Body of pancreas (tissue), 4 donors: ENCODE data around the gene LMOD2.

ENCODE experiments used
- POLR2A ChIP-seq, 3 donors: fragments of 450-650 bp; IDR thresholded peaks; one replicate each; pipeline ENCODE4 v1.6.1; 2016; ENCODE audit warnings: antibody characterized with exemption in 3 of 3, mild to moderate bottlenecking in 2 of 3
- TF ChIP-seq, protein P1 (sequence below), 7 experiments: fragments of 450-650 bp in 4 of 7; fragments of 200-600 bp in 3 of 7; sonication (generic) in 3 of 7; IDR thresholded peaks; one replicate each; pipeline ENCODE4 v1.5.1; 2016 to 2019; ENCODE audit warnings: antibody characterized with exemption in 7 of 7

DNA sequence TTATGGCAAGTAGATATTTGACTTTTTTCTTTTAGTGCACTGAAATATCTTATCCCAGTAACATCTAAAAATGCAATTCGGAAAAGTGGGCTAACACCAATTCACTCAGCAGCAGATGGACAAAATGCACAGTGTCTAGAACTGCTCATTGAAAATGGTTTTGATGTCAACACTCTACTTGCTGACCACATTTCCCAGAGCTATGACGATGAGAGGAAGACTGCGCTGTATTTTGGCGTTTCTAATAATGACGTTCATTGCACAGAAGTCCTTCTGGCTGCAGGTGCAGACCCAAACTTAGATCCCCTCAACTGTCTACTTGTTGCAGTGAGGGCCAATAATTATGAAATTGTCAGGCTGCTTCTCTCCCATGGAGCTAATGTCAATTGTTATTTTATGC is 26.8 kb upstream of the LMOD2 start:
- TF ChIP-seq, protein P1, sequence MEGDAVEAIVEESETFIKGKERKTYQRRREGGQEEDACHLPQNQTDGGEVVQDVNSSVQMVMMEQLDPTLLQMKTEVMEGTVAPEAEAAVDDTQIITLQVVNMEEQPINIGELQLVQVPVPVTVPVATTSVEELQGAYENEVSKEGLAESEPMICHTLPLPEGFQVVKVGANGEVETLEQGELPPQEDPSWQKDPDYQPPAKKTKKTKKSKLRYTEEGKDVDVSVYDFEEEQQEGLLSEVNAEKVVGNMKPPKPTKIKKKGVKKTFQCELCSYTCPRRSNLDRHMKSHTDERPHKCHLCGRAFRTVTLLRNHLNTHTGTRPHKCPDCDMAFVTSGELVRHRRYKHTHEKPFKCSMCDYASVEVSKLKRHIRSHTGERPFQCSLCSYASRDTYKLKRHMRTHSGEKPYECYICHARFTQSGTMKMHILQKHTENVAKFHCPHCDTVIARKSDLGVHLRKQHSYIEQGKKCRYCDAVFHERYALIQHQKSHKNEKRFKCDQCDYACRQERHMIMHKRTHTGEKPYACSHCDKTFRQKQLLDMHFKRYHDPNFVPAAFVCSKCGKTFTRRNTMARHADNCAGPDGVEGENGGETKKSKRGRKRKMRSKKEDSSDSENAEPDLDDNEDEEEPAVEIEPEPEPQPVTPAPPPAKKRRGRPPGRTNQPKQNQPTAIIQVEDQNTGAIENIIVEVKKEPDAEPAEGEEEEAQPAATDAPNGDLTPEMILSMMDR (IDR thresholded peaks at IDR 0.05): no peak
- TF ChIP-seq POLR2A (IDR thresholded peaks at IDR 0.05): no peak
